Panc1 (cell line): ENCODE measurements around the gene ADCK2. TPM values are rescaled to one million over a fixed set of nuclear protein-coding genes. Genes with fewer than 3 reads are reported as not detected.

ENCODE experiments used
- ATAC-seq: fragments of 200-7000 bp; cut with Tn5 transposase; 2 replicates; pipeline ENCODE4 v1.9.1; 2020; ENCODE audit warnings: mild to moderate bottlenecking, moderate library complexity
- BruUV-seq: library from RNA; stranded (reverse); fragments of 400-500 nt; replicated peaks from 2 replicates; lab custom pipeline; 2021; lab: Mats Ljungman, UMichigan
- CTCF ChIA-PET: fragments of 300-600 bp; sonication (Branson Sonifier 250); formaldehyde crosslinking; loops from one replicate; lab custom pipeline; 2022; ENCODE audit warnings: antibody characterized with exemption; lab: Charles Lee
- POLR2A ChIA-PET: fragments of 300-600 bp; sonication (Branson Sonifier 250); formaldehyde crosslinking; loops from one replicate; lab custom pipeline; 2022; ENCODE audit warnings: antibody characterized with exemption; lab: Charles Lee
- DNase-seq: peaks from one replicate; pipeline ENCODE4 v3.0.0-alpha.2; 2010; ENCODE audit warnings: low read depth, low spot score
- H3K27ac ChIP-seq: 2 replicates; pipeline ENCODE4 v1.5.1; 2011; ENCODE audit warnings: mild to moderate bottlenecking, low read length, inconsistent platforms
- H3K27me3 ChIP-seq: fragments of 200-500 bp; sonication (Bioruptor generic); 2 replicates; pipeline ENCODE4 v1.6.0; 2014; ENCODE audit warnings: low read length, inconsistent platforms; ENCODE audit not compliant: control insufficient read depth, insufficient read depth
- H3K36me3 ChIP-seq: fragments of 200-500 bp; sonication (Bioruptor generic); 2 replicates; pipeline ENCODE4 v1.5.1; 2014; ENCODE audit warnings: inconsistent platforms, mild to moderate bottlenecking, low read length, moderate library complexity; ENCODE audit not compliant: control insufficient read depth, insufficient read depth
- H3K4me1 ChIP-seq: 2 replicates; pipeline ENCODE4 v1.5.1; 2011; ENCODE audit warnings: inconsistent platforms, mild to moderate bottlenecking, low read length, moderate library complexity; ENCODE audit not compliant: control insufficient read depth, insufficient read depth
- H3K4me3 ChIP-seq, 2 experiments: 2 replicates each; pipeline ENCODE4 v1.5.1; 2011 to 2012; ENCODE audit warnings: low read depth in 2 of 2, low read length in 2 of 2, mild to moderate bottlenecking in 2 of 2, inconsistent platforms in 1 of 2, moderate library complexity in 1 of 2
- H3K9me3 ChIP-seq: fragments of 200-500 bp; sonication (Bioruptor generic); 2 replicates; pipeline ENCODE4 v1.5.1; 2014; ENCODE audit warnings: low read depth, mild to moderate bottlenecking, inconsistent platforms, low read length, moderate library complexity; ENCODE audit not compliant: control insufficient read depth, insufficient read depth
- POLR2AphosphoS5 ChIP-seq: IDR thresholded peaks from 2 replicates; pipeline ENCODE4 v1.6.1; 2012; ENCODE audit warnings: mild to moderate bottlenecking, low read depth, low read length, moderate library complexity
- SIN3A ChIP-seq: IDR thresholded peaks from 2 replicates; pipeline ENCODE4 v1.6.1; 2012; ENCODE audit warnings: low read depth, mild to moderate bottlenecking, low read length, moderate library complexity, borderline replicate concordance; ENCODE audit not compliant: insufficient read depth
- TCF7L2 ChIP-seq: IDR thresholded peaks from 2 replicates; pipeline ENCODE4 v1.6.1; 2011; ENCODE audit warnings: mild to moderate bottlenecking, low read depth, low read length, inconsistent platforms
- in situ Hi-C: cut with HindIII; loops from 2 replicates; pipeline ENCODE4 v1.10.0; 2016; ENCODE audit warnings: low sequenced_read_pairs, low pct_unique_long_range_greater_than_20kb
- intact Hi-C: fragments of 100-400 bp; cut with micrococcal nuclease; formaldehyde crosslinking; loops from one replicate; pipeline ENCODE4 v1.10.0; 2022; ENCODE audit not compliant: unreplicated experiment
- total RNA-seq: library from RNA; stranded (reverse); gene quantifications from one replicate; pipeline ENCODE4 v1.2.1, GENCODE V29; 2021; ENCODE audit not compliant: unreplicated experiment
- TF ChIP-seq, protein P1 (sequence below), 2 experiments: IDR thresholded peaks; 2 replicates each; pipeline ENCODE4 v1.6.1; 2011 to 2012; ENCODE audit warnings: low read depth in 2 of 2, control low read depth in 1 of 2, low read length in 1 of 2, mild to moderate bottlenecking in 1 of 2, moderate library complexity in 1 of 2; ENCODE audit not compliant: insufficient read depth in 1 of 2
- TF ChIP-seq, protein P2 (sequence below): fragments of 450-650 bp; IDR thresholded peaks from 2 replicates; pipeline ENCODE4 v1.5.1; 2017; ENCODE audit warnings: mild to moderate bottlenecking

Gene ADCK2
- total RNA-seq, 1 experiment from 2014 or later = 21.6 TPM

DNA sequence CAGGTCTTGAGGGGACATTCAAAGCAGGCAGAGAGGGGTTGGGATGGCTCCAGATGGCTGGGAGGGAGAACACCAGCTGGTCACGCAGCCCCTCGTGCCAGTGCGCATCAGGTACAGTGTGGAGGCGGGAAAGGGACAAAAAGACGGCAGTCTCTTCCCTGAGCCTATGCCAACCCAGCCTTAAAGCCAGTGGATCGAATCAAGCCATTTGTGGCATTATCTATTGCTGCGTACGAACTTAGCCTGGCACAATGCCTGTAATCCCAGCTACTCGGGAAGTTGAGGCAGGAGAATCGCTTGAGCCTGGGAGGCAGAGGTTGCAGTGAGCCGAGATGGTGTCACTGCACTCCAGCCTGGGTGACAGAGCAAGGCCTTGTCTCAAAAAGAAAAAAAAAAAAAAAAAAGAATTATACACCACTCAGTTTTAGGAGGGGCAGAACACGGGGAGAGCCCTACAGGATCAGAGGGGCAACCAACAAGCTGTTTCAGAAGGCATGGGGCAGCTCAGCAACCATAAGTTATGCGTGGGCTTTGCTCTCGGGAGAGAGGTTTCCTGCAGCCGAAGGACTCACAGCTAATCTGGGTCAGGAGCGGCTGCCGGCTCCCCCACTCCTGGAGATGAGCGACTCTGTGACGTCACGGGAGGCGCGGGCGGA lies 23.4 kb downstream of the ADCK2 start:
- ChIA-PET CTCF (no interaction called here), POLR2A (interaction anchor here (0.6 to 0.7 kb wide), 2 partner anchors 273 to 315 kb away, joined by 3 to 5 read pairs; no protein-coding TSS in a partner anchor)
- ATAC-seq (no peak), DNase-seq (no peak)
- intact Hi-C loops (no loop called here), in situ Hi-C loops (no loop called here)
- Histone ChIP-seq H3K4me1 (peaks cover 17% of the 10 kb centered on the region), H3K36me3 (no peaks in the 10 kb centered on the region), H3K27ac (peak overlapping the region; percentile 71), H3K9me3 (no peaks in the 10 kb centered on the region), H3K27me3 (no peaks in the 10 kb centered on the region), H3K4me3 (peak overlapping the region; percentile 79 to 86)
- TF ChIP-seq SIN3A (no peak), TCF7L2 (no peak), POLR2AphosphoS5 (no peak)
- TF ChIP-seq, protein P1, sequence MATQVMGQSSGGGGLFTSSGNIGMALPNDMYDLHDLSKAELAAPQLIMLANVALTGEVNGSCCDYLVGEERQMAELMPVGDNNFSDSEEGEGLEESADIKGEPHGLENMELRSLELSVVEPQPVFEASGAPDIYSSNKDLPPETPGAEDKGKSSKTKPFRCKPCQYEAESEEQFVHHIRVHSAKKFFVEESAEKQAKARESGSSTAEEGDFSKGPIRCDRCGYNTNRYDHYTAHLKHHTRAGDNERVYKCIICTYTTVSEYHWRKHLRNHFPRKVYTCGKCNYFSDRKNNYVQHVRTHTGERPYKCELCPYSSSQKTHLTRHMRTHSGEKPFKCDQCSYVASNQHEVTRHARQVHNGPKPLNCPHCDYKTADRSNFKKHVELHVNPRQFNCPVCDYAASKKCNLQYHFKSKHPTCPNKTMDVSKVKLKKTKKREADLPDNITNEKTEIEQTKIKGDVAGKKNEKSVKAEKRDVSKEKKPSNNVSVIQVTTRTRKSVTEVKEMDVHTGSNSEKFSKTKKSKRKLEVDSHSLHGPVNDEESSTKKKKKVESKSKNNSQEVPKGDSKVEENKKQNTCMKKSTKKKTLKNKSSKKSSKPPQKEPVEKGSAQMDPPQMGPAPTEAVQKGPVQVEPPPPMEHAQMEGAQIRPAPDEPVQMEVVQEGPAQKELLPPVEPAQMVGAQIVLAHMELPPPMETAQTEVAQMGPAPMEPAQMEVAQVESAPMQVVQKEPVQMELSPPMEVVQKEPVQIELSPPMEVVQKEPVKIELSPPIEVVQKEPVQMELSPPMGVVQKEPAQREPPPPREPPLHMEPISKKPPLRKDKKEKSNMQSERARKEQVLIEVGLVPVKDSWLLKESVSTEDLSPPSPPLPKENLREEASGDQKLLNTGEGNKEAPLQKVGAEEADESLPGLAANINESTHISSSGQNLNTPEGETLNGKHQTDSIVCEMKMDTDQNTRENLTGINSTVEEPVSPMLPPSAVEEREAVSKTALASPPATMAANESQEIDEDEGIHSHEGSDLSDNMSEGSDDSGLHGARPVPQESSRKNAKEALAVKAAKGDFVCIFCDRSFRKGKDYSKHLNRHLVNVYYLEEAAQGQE (IDR thresholded peaks at IDR 0.05; ENCODE audit: insufficient read depth in 1 of 2, low read depth in 2 of 2, low read length in 1 of 2) = no peak
- TF ChIP-seq, protein P2, sequence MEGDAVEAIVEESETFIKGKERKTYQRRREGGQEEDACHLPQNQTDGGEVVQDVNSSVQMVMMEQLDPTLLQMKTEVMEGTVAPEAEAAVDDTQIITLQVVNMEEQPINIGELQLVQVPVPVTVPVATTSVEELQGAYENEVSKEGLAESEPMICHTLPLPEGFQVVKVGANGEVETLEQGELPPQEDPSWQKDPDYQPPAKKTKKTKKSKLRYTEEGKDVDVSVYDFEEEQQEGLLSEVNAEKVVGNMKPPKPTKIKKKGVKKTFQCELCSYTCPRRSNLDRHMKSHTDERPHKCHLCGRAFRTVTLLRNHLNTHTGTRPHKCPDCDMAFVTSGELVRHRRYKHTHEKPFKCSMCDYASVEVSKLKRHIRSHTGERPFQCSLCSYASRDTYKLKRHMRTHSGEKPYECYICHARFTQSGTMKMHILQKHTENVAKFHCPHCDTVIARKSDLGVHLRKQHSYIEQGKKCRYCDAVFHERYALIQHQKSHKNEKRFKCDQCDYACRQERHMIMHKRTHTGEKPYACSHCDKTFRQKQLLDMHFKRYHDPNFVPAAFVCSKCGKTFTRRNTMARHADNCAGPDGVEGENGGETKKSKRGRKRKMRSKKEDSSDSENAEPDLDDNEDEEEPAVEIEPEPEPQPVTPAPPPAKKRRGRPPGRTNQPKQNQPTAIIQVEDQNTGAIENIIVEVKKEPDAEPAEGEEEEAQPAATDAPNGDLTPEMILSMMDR = no peak
- TSS peak; percentile 74 for BruUV-seq

DNA sequence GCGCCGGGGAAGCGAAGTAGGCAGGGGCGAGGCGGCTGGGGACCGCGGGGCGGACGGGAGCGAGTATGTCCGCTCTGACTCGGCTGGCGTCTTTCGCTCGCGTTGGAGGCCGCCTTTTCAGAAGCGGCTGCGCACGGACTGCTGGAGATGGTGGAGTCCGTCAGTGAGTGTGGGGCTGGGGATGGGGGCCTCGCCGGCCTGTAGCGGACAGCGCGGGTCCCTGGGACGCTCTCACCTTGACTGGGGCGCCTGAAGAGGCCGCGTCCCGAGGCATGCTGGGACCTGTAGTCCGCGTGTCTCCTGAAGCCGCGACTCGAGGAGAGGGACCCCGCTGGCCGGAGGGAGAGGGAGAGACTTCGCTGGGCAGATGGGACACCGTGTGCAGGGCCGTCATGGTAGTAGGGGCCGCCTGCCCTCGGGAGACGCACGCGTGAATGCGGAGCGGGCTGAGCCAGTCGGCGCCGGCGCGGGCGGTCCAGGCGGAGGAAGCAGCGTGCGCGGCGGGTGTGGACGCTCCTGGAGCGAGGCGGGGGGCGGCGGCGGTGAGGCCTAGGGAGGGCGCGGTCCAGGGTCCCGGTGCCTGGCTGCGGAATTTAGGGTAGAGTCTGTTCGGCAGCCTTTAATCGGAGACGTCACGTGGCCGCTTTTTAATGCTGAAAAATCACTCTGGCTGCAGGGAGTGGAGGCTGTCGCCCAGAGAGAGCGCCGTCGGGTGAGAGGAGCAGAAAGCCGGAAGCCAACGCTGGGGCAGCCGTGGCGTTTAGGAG lies 24.1 kb downstream of the ADCK2 start, which contains the start of gene NDUFB2:
NDUFB2 (plus strand) TSS at position 29 of the 767 bp plus-strand sequence; CDS start at position 66, 37 bp downstream.
- no TSS peak for BruUV-seq
- Histone ChIP-seq H3K27me3 (no peaks in the 10 kb centered on the region), H3K4me1 (peaks cover 20% of the 10 kb centered on the region), H3K4me3 (peak within 1 kb of the TSS; percentile 79 to 86), H3K9me3 (no peaks in the 10 kb centered on the region), H3K27ac (peak within 1 kb of the TSS; percentile 71), H3K36me3 (no peaks in the 10 kb centered on the region)
- in situ Hi-C loops = no loop called here
- TF ChIP-seq POLR2AphosphoS5 (peak; percentile 90), SIN3A (peak; percentile 46; the same call in 1 of the 2 replicates), TCF7L2 (peak; percentile 24; the same call in 1 of the 2 replicates)
- TF ChIP-seq, protein P1 (IDR thresholded peaks at IDR 0.05; ENCODE audit: insufficient read depth in 1 of 2, low read depth in 2 of 2, low read length in 1 of 2) = no peak
- DNase-seq = peak; percentile 70
- intact Hi-C loops = no loop called here
- ChIA-PET CTCF (no interaction called here), POLR2A (interaction anchor here (0.6 kb wide), 1 partner anchor 315 kb away, joined by 3 read pairs; no protein-coding TSS in a partner anchor)
- peak; percentile 97 for ATAC-seq
